Activated CD4-positive, alpha-beta T cell treated with anti-CD3 and anti-CD28 coated beads for 24 hours (primary cell): ENCODE measurements around the gene MCTP2.

ENCODE experiments used
- DNase-seq, 2 donors: peaks; one replicate each; pipeline ENCODE4 v3.0.0-alpha.2; 2020; ENCODE audit warnings: low read depth in 2 of 2

Gene MCTP2

GRCh38 chr15:94230883-94231722 is at the start of gene MCTP2:
TSS of gene MCTP2 (plus strand) at chr15:94231561. CDS start at chr15:94298266, 66,705 bp downstream.
- DNase-seq, result peak; percentile 52 to 66

- DNase-seq, result no peak
Observed at GRCh38 chr15:94182883-94183282, 48.5 kb upstream of the MCTP2 start.

- no peak for DNase-seq
Observed at GRCh38 chr15:94185547-94186236, 45.7 kb upstream of the MCTP2 start.

GRCh38 chr15:94186770-94187331 is 44.5 kb upstream of the MCTP2 start:
- DNase-seq, result no peak

GRCh38 chr15:94193906-94194305 is 37.5 kb upstream of the MCTP2 start:
- DNase-seq, result no peak

- DNase-seq, result no peak
Observed at GRCh38 chr15:94196531-94196930, 34.8 kb upstream of the MCTP2 start.

GRCh38 chr15:94198633-94199032 is 32.7 kb upstream of the MCTP2 start:
- DNase-seq, result no peak

GRCh38 chr15:94199725-94200124 is 31.6 kb upstream of the MCTP2 start:
- no peak for DNase-seq

- no peak for DNase-seq
Observed at GRCh38 chr15:94203306-94203705, 28.1 kb upstream of the MCTP2 start.

- DNase-seq, result peak in 1 of 2 donors; percentile 1
Observed at GRCh38 chr15:94205366-94205765, 26.0 kb upstream of the MCTP2 start.

GRCh38 chr15:94206463-94207167 is 24.7 kb upstream of the MCTP2 start:
- DNase-seq, result no peak

GRCh38 chr15:94212291-94212690 is 19.1 kb upstream of the MCTP2 start:
- no peak for DNase-seq

- no peak for DNase-seq
Observed at GRCh38 chr15:94225616-94226015, 5.7 kb upstream of the MCTP2 start.

GRCh38 chr15:94228611-94229010 is 2.8 kb upstream of the MCTP2 start:
- no peak for DNase-seq

- peak in 1 of 2 donors; percentile 19 for DNase-seq
Observed at GRCh38 chr15:94229591-94230369, 1.6 kb upstream of the MCTP2 start.

- no peak for DNase-seq
Observed at GRCh38 chr15:94230431-94230882, 904 bp upstream of the MCTP2 start.

GRCh38 chr15:94231723-94232468 is 535 bp downstream of the MCTP2 start:
- no peak for DNase-seq

- no peak for DNase-seq
Observed at GRCh38 chr15:94233441-94233840, 2.1 kb downstream of the MCTP2 start.

- peak in 1 of 2 donors; percentile 31 for DNase-seq
Observed at GRCh38 chr15:94234300-94234699, 2.9 kb downstream of the MCTP2 start.

GRCh38 chr15:94235041-94235440 is 3.7 kb downstream of the MCTP2 start:
- DNase-seq, result no peak
